MM.1S (cell line): ENCODE results near the gene BICC1.

Source experiments
- DNase-seq: peaks from one replicate; pipeline ENCODE4 v3.0.0-alpha.2; 2015
- H2AFZ ChIP-seq: fragments of 300-600 bp; sonication (generic); 2 replicates; pipeline ENCODE4 v1.6.0; 2016; ENCODE audit warnings: antibody characterized with exemption, low read length
- H3F3A ChIP-seq: fragments of 300-600 bp; sonication (generic); 2 replicates; pipeline ENCODE4 v1.6.1; 2016; ENCODE audit warnings: mild to moderate bottlenecking, antibody characterized with exemption, low read length, moderate library complexity, mixed read lengths; ENCODE audit not compliant: insufficient read depth
- H3K27ac ChIP-seq: fragments of 300-600 bp; sonication (generic); 2 replicates; pipeline ENCODE4 v1.5.1; 2016; ENCODE audit warnings: mild to moderate bottlenecking, low read length
- H3K27me3 ChIP-seq: fragments of 300-600 bp; sonication (generic); replicated peaks from 2 replicates; pipeline ENCODE4 v1.6.0; 2016; ENCODE audit warnings: low read length; ENCODE audit not compliant: insufficient read depth
- H3K36me3 ChIP-seq: fragments of 300-600 bp; sonication (generic); replicated peaks from 2 replicates; pipeline ENCODE4 v1.6.1; 2016; ENCODE audit warnings: mild to moderate bottlenecking, low read length, mixed read lengths; ENCODE audit not compliant: insufficient read depth
- H3K4me1 ChIP-seq: fragments of 300-600 bp; sonication (generic); 2 replicates; pipeline ENCODE4 v1.6.1; 2016; ENCODE audit warnings: low read length, mixed read lengths
- H3K4me2 ChIP-seq: fragments of 300-600 bp; sonication (generic); 2 replicates; pipeline ENCODE4 v1.6.0; 2016; ENCODE audit warnings: low read depth, low read length
- H3K4me3 ChIP-seq: fragments of 300-600 bp; sonication (generic); 2 replicates; pipeline ENCODE4 v1.5.1; 2016; ENCODE audit warnings: low read length, mixed read lengths
- H3K79me2 ChIP-seq: fragments of 300-600 bp; sonication (generic); 2 replicates; pipeline ENCODE4 v1.6.1; 2016; ENCODE audit warnings: mixed run types, low read length, mixed read lengths
- H3K9ac ChIP-seq: fragments of 300-600 bp; sonication (generic); 2 replicates; pipeline ENCODE4 v1.6.1; 2016; ENCODE audit warnings: low read length, mixed read lengths
- H3K9me2 ChIP-seq: fragments of 300-600 bp; sonication (generic); replicated peaks from 2 replicates; pipeline ENCODE4 v1.6.1; 2016; ENCODE audit warnings: mild to moderate bottlenecking, low read length, mixed read lengths; ENCODE audit not compliant: insufficient read depth
- H3K9me3 ChIP-seq: fragments of 300-600 bp; sonication (generic); replicated peaks from 2 replicates; pipeline ENCODE4 v1.6.1; 2016; ENCODE audit warnings: mild to moderate bottlenecking, low read length, mixed read lengths; ENCODE audit not compliant: insufficient read depth
- H4K20me1 ChIP-seq: fragments of 300-600 bp; sonication (generic); 2 replicates; pipeline ENCODE4 v1.6.1; 2016; ENCODE audit warnings: mild to moderate bottlenecking, low read length, moderate library complexity, mixed read lengths; ENCODE audit not compliant: insufficient read depth
- EZH2 ChIP-seq: fragments of 300-600 bp; sonication (generic); optimal IDR thresholded peaks from 2 replicates; pipeline ENCODE3; 2017; ENCODE audit warnings: low read depth, mild to moderate bottlenecking, antibody characterized with exemption, low read length, mixed read lengths
- EZH2phosphoT487 ChIP-seq: fragments of 300-600 bp; sonication (generic); IDR thresholded peaks from 2 replicates; pipeline ENCODE4 v1.6.1; 2018; ENCODE audit warnings: antibody characterized with exemption, low read length
- TF ChIP-seq, protein P1 (sequence below): fragments of 300-600 bp; sonication (generic); IDR thresholded peaks from 2 replicates; pipeline ENCODE4 v1.5.1; 2016; ENCODE audit warnings: antibody characterized with exemption, low read length, mixed read lengths

BICC1 gene

DNA sequence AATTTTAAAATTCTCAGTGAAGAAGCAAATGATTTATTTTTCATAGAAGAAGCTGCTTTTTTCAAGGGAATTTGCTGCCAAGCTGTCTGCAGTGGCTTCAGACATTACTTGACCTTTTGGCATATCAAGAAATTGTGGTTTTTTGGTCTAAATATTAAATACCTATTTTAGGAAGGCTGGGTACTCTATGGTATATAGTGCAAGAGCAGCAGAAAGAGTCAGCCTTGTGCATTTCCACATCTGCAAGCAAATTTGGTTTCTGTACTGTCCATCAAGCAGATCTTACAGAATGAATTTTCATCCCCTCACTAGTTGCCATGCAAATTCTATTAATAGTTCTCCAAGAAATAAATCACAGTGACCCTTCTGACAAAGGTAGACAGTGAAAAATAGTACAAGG lies 222.0 kb downstream of the BICC1 start:
- Histone ChIP-seq H3K9me3 (no peaks in the 10 kb centered on the region), H3K79me2 (no peaks in the 10 kb centered on the region), H2AFZ (no peak overlapping the region), H3K9ac (no peak overlapping the region), H3K36me3 (no peaks in the 10 kb centered on the region), H3F3A (no peaks in the 10 kb centered on the region), H3K4me3 (no peak overlapping the region), H3K27ac (no peak overlapping the region), H4K20me1 (no peaks in the 10 kb centered on the region), H3K9me2 (no peaks in the 10 kb centered on the region), H3K4me1 (no peaks in the 10 kb centered on the region), H3K27me3 (no peaks in the 10 kb centered on the region), H3K4me2 (no peak overlapping the region)
- TF ChIP-seq, protein P1, sequence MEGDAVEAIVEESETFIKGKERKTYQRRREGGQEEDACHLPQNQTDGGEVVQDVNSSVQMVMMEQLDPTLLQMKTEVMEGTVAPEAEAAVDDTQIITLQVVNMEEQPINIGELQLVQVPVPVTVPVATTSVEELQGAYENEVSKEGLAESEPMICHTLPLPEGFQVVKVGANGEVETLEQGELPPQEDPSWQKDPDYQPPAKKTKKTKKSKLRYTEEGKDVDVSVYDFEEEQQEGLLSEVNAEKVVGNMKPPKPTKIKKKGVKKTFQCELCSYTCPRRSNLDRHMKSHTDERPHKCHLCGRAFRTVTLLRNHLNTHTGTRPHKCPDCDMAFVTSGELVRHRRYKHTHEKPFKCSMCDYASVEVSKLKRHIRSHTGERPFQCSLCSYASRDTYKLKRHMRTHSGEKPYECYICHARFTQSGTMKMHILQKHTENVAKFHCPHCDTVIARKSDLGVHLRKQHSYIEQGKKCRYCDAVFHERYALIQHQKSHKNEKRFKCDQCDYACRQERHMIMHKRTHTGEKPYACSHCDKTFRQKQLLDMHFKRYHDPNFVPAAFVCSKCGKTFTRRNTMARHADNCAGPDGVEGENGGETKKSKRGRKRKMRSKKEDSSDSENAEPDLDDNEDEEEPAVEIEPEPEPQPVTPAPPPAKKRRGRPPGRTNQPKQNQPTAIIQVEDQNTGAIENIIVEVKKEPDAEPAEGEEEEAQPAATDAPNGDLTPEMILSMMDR, result no peak
- TF ChIP-seq EZH2 (no peak), EZH2phosphoT487 (no peak)
- no peak for DNase-seq

DNA sequence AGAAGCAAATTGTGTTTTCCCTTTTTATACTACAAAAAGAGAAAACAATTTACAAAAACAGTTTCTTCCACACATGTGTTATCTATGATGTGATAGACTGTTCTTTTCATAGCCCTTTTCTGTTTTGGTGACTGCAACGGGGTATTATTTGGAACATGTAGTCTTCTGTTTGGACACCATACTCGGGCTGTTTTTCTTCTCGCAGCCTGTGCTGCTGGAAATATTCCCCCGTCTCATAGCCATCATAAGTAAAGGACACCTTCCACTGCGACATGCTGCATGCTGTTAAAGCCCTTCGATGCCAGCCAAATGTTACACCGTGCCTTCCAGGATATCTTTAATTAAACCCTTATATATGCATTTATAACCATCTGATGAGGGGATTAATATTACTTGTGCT lies 222.4 kb downstream of the BICC1 start:
- H3F3A ChIP-seq, result no peaks in the 10 kb centered on the region
- no peaks in the 10 kb centered on the region for H3K4me1 ChIP-seq
- H3K4me3 ChIP-seq, result no peak overlapping the region
- no peaks in the 10 kb centered on the region for H3K27me3 ChIP-seq
- H3K36me3 ChIP-seq, result no peaks in the 10 kb centered on the region
- no peak overlapping the region for H3K27ac ChIP-seq
- no peaks in the 10 kb centered on the region for H3K9me3 ChIP-seq
- no peaks in the 10 kb centered on the region for H4K20me1 ChIP-seq
- no peaks in the 10 kb centered on the region for H3K9me2 ChIP-seq
- H3K4me2 ChIP-seq, result no peak overlapping the region
- no peak overlapping the region for H3K9ac ChIP-seq
- TF ChIP-seq, protein P1, result no peak
- TF ChIP-seq EZH2 (no peak), EZH2phosphoT487 (no peak)
- no peak overlapping the region for H2AFZ ChIP-seq
- no peaks in the 10 kb centered on the region for H3K79me2 ChIP-seq
- DNase-seq, result no peak

DNA sequence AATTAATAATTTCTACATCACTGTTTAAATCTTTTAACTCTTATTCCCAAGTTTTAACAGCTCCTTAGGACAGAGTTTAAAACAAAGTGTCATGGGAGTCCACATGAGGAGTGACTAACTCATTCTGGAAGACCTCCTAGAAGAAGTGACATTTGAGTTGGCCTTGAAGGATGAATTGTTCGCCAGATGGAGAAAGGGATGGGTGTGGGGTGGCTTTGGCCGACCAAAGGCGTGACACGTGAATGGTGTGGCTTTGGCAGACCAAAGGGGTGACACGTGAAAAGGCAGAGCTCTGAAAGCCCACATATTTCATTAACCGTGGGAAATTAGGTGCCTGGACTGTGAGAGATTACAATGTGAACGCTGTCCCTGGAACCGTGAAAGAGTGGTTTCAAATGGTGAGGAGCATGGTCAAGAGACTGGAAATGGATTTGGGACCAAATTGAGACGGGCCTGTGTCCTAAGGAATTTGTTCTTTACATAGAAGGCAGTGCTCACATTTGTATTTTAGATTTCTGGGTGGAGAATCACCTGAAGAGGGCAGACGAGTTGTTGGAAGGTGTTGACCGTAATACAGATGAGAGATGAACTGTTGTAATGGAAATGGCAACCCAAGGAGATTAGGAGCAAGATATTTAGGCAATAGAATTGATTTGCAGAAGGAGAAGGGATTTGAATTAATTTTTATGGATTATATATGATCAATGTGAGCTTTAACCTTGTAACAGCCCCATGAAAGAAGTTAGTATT lies 228.1 kb downstream of the BICC1 start:
- H3K9me2 ChIP-seq, result no peaks in the 10 kb centered on the region

More for the DNA sequence above, 228.1 kb downstream of the BICC1 start:
- no peak for TF ChIP-seq EZH2
- no peak for TF ChIP-seq EZH2phosphoT487
- TF ChIP-seq, protein P1, result no peak
- Histone ChIP-seq H3F3A (no peaks in the 10 kb centered on the region), H3K27me3 (no peaks in the 10 kb centered on the region), H4K20me1 (no peaks in the 10 kb centered on the region), H3K9ac (no peak overlapping the region), H3K4me3 (no peak overlapping the region), H3K4me1 (no peaks in the 10 kb centered on the region), H3K27ac (no peak overlapping the region), H3K36me3 (no peaks in the 10 kb centered on the region), H3K79me2 (no peaks in the 10 kb centered on the region), H2AFZ (no peak overlapping the region), H3K4me2 (no peak overlapping the region), H3K9me3 (no peaks in the 10 kb centered on the region)
- DNase-seq, result no peak
